ENCODE data around the gene IQSEC1. TPM values are rescaled to one million over a fixed set of nuclear protein-coding genes. Genes with fewer than 3 reads are reported as not detected.

The IQSEC1 gene
- total and polyA plus RNA-seq, 10 of the 15 experiments (the other 5 are each of a cell fraction or from before 2014, with no cell fraction given) = 0.92 to 55.2 (median 8.5) TPM

GRCh38 chr3:13088028-13089006 is 15.1 kb upstream of the IQSEC1 start:
- 32% methylated on average over 12 of the region's 14 CpGs for WGBS (ENCODE audit: insufficient coverage, insufficient replicate concordance, low lambda C conversion rate, missing lambda C conversion rate)
- FAIRE-seq (peak; percentile 80), ATAC-seq (peak; percentile 58), DNase-seq (ENCODE audit: low read depth, low spot score) (no peak)
- H2AFZ ChIP-seq (ENCODE audit: control insufficient read depth, low read depth, low read length) = peak overlapping the region; percentile 47
- POLR2A ChIA-PET = interaction anchor here (1.0 kb wide), 1 partner anchor 73 kb away, joined by 3 read pairs; no protein-coding TSS in a partner anchor
- intact Hi-C loops (cut with micrococcal nuclease; ENCODE audit: unreplicated experiment) = no loop called here
- peaks cover 54% of the 10 kb centered on the region for H3K4me1 ChIP-seq (ENCODE audit: control insufficient read depth, insufficient read depth, low read length)
- no peak overlapping the region for H3K9ac ChIP-seq (ENCODE audit: control insufficient read depth, insufficient read depth, low read length)
- SMC1A ChIA-PET (ENCODE audit: uncharacterized antibody, unreplicated experiment) = interaction anchor here (1.2 kb wide), 1 partner anchor 77 kb away, joined by 6 read pairs; no protein-coding TSS in a partner anchor
- H3K27me3 ChIP-seq (replicated peaks in 1 of 2; ENCODE audit: control insufficient read depth in 2 of 2, insufficient read depth in 2 of 2, low read length in 1 of 2) = no peaks in the 10 kb centered on the region
- H4K20me1 ChIP-seq (ENCODE audit: control insufficient read depth, insufficient read depth) = no peaks in the 10 kb centered on the region
- H3K4me3 ChIP-seq = no peak overlapping the region
- RAD21 ChIA-PET (ENCODE audit: unreplicated experiment) = interaction anchor here (1.2 kb wide), 1 partner anchor 364 kb away, joined by 5 read pairs; no protein-coding TSS in a partner anchor
- H3K27ac ChIP-seq (ENCODE audit: control insufficient read depth, insufficient read depth) = peak overlapping the region; percentile 59
- no TSS peak for BruUV-seq (replicated peaks)
- H3K36me3 ChIP-seq (ENCODE audit: control insufficient read depth in 2 of 2, insufficient read depth in 2 of 2, low read length in 1 of 2) = no peaks in the 10 kb centered on the region
- CTCF ChIA-PET = interaction anchor here (1.5 to 6.3 kb wide), 2 partner anchors 42 to 364 kb away, joined by 3 to 146 read pairs; no protein-coding TSS in a partner anchor
- in situ Hi-C loops (cut with MboI) = loop anchor here (5.0 kb wide), 1 partner anchor 364 kb away; no protein-coding TSS in a partner anchor
- H3K79me2 ChIP-seq (ENCODE audit: control insufficient read depth, insufficient read depth, low read length) = no peaks in the 10 kb centered on the region
- no peaks in the 10 kb centered on the region for H3K9me3 ChIP-seq (replicated peaks; ENCODE audit: control insufficient read depth, insufficient read depth, low read length)
- H3K4me2 ChIP-seq (ENCODE audit: control insufficient read depth, insufficient read depth) = peak overlapping the region; percentile 10
- TF ChIP-seq BACH1 (IDR thresholded peaks at IDR 0.05; ENCODE audit: borderline replicate concordance) (no peak), IKZF1 (conservative IDR thresholded peaks at IDR 0.05) (peak; percentile 71), RUNX3 (IDR thresholded peaks at IDR 0.05; ENCODE audit: low read length) (0 out of 2 replicates have a peak, but pooled peaks have one; percentile 14), ZNF687 (IDR thresholded peaks at IDR 0.05) (peak; percentile 99), IKZF2 (IDR thresholded peaks at IDR 0.05) (peak; percentile 43 to 53; a peak in 3 of 4 replicates), SPI1 (IDR thresholded peaks at IDR 0.05; ENCODE audit: borderline replicate concordance, insufficient read depth, low read depth, low read length) (peak; percentile 71; the same call in 1 of the 2 replicates), DPF2 (IDR thresholded peaks at IDR 0.05) (peak; percentile 62), HCFC1 (IDR thresholded peaks at IDR 0.05; ENCODE audit: low read length) (no peak), HDGF (IDR thresholded peaks at IDR 0.05) (peak; percentile 44; the same call in 1 of the 2 replicates), TCF12 (IDR thresholded peaks at IDR 0.05; ENCODE audit: low read depth, low read length) (peak; percentile 70), MAX (IDR thresholded peaks at IDR 0.05; ENCODE audit: low read depth, low read length) (peak; percentile 94), NR2F1 (conservative IDR thresholded peaks at IDR 0.05) (peak; percentile 85), BHLHE40 (IDR thresholded peaks at IDR 0.05; ENCODE audit: borderline replicate concordance in 1 of 2, low read depth in 2 of 2, low read length in 1 of 2) (peak; percentile 71 to 84), EP300 (IDR thresholded peaks at IDR 0.05; ENCODE audit: borderline replicate concordance in 1 of 2, control insufficient read depth in 1 of 2, low read depth in 2 of 2, low read length in 2 of 2) (peak; percentile 21 to 61; a peak in 1 of 4 replicates), GATAD2B (conservative IDR thresholded peaks at IDR 0.05; ENCODE audit: low read depth) (0 out of 2 replicates have a peak, but pooled peaks have one; percentile 58), PAX8 (IDR thresholded peaks at IDR 0.05) (no peak), MEF2B (IDR thresholded peaks at IDR 0.05; ENCODE audit: partially characterized antibody, poor library complexity, severe bottlenecking) (peak; percentile 83)

Data from GM12878 (cell line).